ENCODE results near the gene DMAC1.

DNA sequence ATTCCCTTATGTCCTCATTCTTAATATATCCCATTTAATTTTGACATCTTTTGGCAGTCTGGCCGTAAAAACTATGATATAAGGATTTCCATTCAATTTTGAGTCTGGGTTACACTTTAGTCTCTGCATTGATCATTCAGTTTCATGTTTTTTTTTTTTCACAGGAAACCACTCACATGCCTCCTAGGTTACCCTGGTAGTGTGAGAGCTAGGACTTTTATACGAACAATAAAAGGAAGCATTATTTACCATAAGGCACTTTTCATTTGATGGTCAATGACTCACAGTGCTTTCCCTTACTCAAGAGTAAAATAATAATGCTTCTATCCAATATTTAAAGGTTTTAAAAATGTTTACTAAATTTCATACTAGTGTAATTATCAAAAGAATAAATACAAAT is 16.4 kb upstream of the DMAC1 start:
- TF ChIP-seq, protein P1, sequence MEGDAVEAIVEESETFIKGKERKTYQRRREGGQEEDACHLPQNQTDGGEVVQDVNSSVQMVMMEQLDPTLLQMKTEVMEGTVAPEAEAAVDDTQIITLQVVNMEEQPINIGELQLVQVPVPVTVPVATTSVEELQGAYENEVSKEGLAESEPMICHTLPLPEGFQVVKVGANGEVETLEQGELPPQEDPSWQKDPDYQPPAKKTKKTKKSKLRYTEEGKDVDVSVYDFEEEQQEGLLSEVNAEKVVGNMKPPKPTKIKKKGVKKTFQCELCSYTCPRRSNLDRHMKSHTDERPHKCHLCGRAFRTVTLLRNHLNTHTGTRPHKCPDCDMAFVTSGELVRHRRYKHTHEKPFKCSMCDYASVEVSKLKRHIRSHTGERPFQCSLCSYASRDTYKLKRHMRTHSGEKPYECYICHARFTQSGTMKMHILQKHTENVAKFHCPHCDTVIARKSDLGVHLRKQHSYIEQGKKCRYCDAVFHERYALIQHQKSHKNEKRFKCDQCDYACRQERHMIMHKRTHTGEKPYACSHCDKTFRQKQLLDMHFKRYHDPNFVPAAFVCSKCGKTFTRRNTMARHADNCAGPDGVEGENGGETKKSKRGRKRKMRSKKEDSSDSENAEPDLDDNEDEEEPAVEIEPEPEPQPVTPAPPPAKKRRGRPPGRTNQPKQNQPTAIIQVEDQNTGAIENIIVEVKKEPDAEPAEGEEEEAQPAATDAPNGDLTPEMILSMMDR (IDR thresholded peaks at IDR 0.05) = no peak
- TF ChIP-seq EZH2 (IDR thresholded peaks at IDR 0.05) (no peak), EZH2phosphoT487 (IDR thresholded peaks at IDR 0.05) (no peak)
